KOPT-K1 (cell line): ENCODE data around the gene GNG7.

Experiments
- H3K27ac ChIP-seq: fragments of 200-600 bp; sonication (generic); 2 replicates; pipeline ENCODE4 v1.5.1; 2016; ENCODE audit warnings: antibody characterized with exemption, mild to moderate bottlenecking, low read depth, low read length; ENCODE audit not compliant: poor library complexity, severe bottlenecking
- H3K36me3 ChIP-seq: fragments of 200-600 bp; sonication (generic); 2 replicates; pipeline ENCODE4 v1.5.1; 2017; ENCODE audit warnings: antibody characterized with exemption, mild to moderate bottlenecking, low read length, moderate library complexity; ENCODE audit not compliant: insufficient read depth
- H3K9me3 ChIP-seq: fragments of 200-600 bp; sonication (generic); 2 replicates; pipeline ENCODE4 v1.5.1; 2017; ENCODE audit warnings: antibody characterized with exemption, low read length, mild to moderate bottlenecking; ENCODE audit not compliant: insufficient read depth, poor library complexity, severe bottlenecking

GNG7 gene

GRCh38 chr19:2731181-2731995, 28.9 kb upstream of the GNG7 start:
- Histone ChIP-seq H3K36me3 (peaks cover 57% of the 10 kb centered on the region), H3K27ac (no peak overlapping the region), H3K9me3 (no peaks in the 10 kb centered on the region)

GRCh38 chr19:2729943-2730818, 27.7 kb upstream of the GNG7 start:
- no peaks in the 10 kb centered on the region for H3K9me3 ChIP-seq
- peaks cover 45% of the 10 kb centered on the region for H3K36me3 ChIP-seq
- H3K27ac ChIP-seq, result no peak overlapping the region

GRCh38 chr19:2728783-2729387, 26.4 kb upstream of the GNG7 start:
- peaks cover 32% of the 10 kb centered on the region for H3K36me3 ChIP-seq
- no peaks in the 10 kb centered on the region for H3K9me3 ChIP-seq
- H3K27ac ChIP-seq, result no peak overlapping the region

- Histone ChIP-seq H3K27ac (no peak overlapping the region), H3K9me3 (no peaks in the 10 kb centered on the region), H3K36me3 (peaks cover 20% of the 10 kb centered on the region; the same call in 1 of the 2 replicates)
These were observed 25.1 kb upstream of the GNG7 start for GRCh38 chr19:2727640-2727944.

GRCh38 chr19:2726904-2727639, 24.6 kb upstream of the GNG7 start:
- no peaks in the 10 kb centered on the region for H3K9me3 ChIP-seq
- H3K36me3 ChIP-seq, result peaks cover 16% of the 10 kb centered on the region; the same call in 1 of the 2 replicates
- H3K27ac ChIP-seq, result no peak overlapping the region

- Histone ChIP-seq H3K9me3 (no peaks in the 10 kb centered on the region), H3K27ac (no peak overlapping the region), H3K36me3 (peaks cover 8% of the 10 kb centered on the region; the same call in 1 of the 2 replicates)
These were observed 23.8 kb upstream of the GNG7 start for GRCh38 chr19:2726160-2726855.

GRCh38 chr19:2724148-2724557, 21.7 kb upstream of the GNG7 start:
- Histone ChIP-seq H3K27ac (no peak overlapping the region), H3K36me3 (no peaks in the 10 kb centered on the region)

GRCh38 chr19:2723747-2724146, 21.3 kb upstream of the GNG7 start:
- Histone ChIP-seq H3K36me3 (no peaks in the 10 kb centered on the region), H3K27ac (no peak overlapping the region), H3K9me3 (no peaks in the 10 kb centered on the region)

More at GRCh38 chr19:2724148-2724557, 21.7 kb upstream of the GNG7 start:
- H3K9me3 ChIP-seq, result no peaks in the 10 kb centered on the region

GRCh38 chr19:2723345-2723715, 20.8 kb upstream of the GNG7 start:
- Histone ChIP-seq H3K27ac (no peak overlapping the region), H3K36me3 (no peaks in the 10 kb centered on the region), H3K9me3 (no peaks in the 10 kb centered on the region)

- Histone ChIP-seq H3K9me3 (no peaks in the 10 kb centered on the region), H3K36me3 (no peaks in the 10 kb centered on the region), H3K27ac (no peak overlapping the region)
These were observed 20.2 kb upstream of the GNG7 start for GRCh38 chr19:2722541-2723344.

GRCh38 chr19:2721570-2722540, 19.4 kb upstream of the GNG7 start:
- Histone ChIP-seq H3K9me3 (no peaks in the 10 kb centered on the region), H3K36me3 (no peaks in the 10 kb centered on the region), H3K27ac (no peak overlapping the region)

GRCh38 chr19:2720777-2721569, 18.5 kb upstream of the GNG7 start, which contains the start of gene DIRAS1:
Gene DIRAS1 (minus strand): TSS chr19:2721372. CDS start chr19:2717806, 3,566 bp downstream.
- Histone ChIP-seq H3K36me3 (no peaks in the 10 kb centered on the region), H3K27ac (no peak within 1 kb of the TSS), H3K9me3 (no peaks in the 10 kb centered on the region)
